K562 (cell line): ENCODE data around the gene NDUFA7. TPM values are rescaled to one million over a fixed set of nuclear protein-coding genes. Genes with fewer than 3 reads are reported as not detected.

Experiments
- ATF4 ChIP-seq: fragments of 450-650 bp; formaldehyde crosslinking; IDR thresholded peaks from 2 replicates; pipeline ENCODE4 v1.4.0; 2022; ENCODE audit warnings: mild to moderate bottlenecking, moderate library complexity
- ELF4 ChIP-seq: fragments of 450-650 bp; formaldehyde crosslinking; IDR thresholded peaks from 2 replicates; pipeline ENCODE4 v1.4.0; 2022; ENCODE audit warnings: missing genetic modification characterization
- HDAC1 ChIP-seq, 2 experiments: fragments of 450-650 bp; IDR thresholded peaks; 2 replicates each; pipeline ENCODE4 v1.6.1; 2016 to 2017; ENCODE audit warnings: inconsistent platforms in 1 of 2, mild to moderate bottlenecking in 1 of 2, moderate library complexity in 1 of 2
- HINFP ChIP-seq: fragments of 450-650 bp; conservative IDR thresholded peaks from 2 replicates; pipeline ENCODE4 v1.6.1; 2016; ENCODE audit warnings: missing genetic modification characterization, low read depth, mild to moderate bottlenecking, control low read depth, missing compliant biosample characterization
- KHSRP ChIP-seq: fragments of 450-650 bp; IDR thresholded peaks from 2 replicates; pipeline ENCODE4 v1.6.1; 2017
- MEF2A ChIP-seq: IDR thresholded peaks from 2 replicates; pipeline ENCODE4 v1.6.1; 2011; ENCODE audit warnings: low read depth, mild to moderate bottlenecking, low read length, moderate library complexity; ENCODE audit not compliant: control insufficient read depth
- POLR2G ChIP-seq: fragments of 200-400 bp; formaldehyde crosslinking; IDR thresholded peaks from 2 replicates; pipeline ENCODE4 v1.6.1; 2017; ENCODE audit warnings: low read depth, mild to moderate bottlenecking, antibody characterized with exemption, low read length, moderate library complexity
- PRDM10 ChIP-seq: fragments of 450-650 bp; IDR thresholded peaks from 2 replicates; pipeline ENCODE4 v1.6.1; 2018; ENCODE audit not compliant: partially characterized antibody
- TFAM ChIP-seq: fragments of 250-450 bp; sonication (Bioruptor Pico); conservative IDR thresholded peaks from 2 replicates; pipeline ENCODE4 v1.5.0; 2021; ENCODE audit warnings: mild to moderate bottlenecking, moderate library complexity
- U2AF2 ChIP-seq: fragments of 200-400 bp; formaldehyde crosslinking; optimal IDR thresholded peaks from 2 replicates; pipeline ENCODE3; 2017; ENCODE audit warnings: low read depth, mild to moderate bottlenecking, low read length
- YBX1 ChIP-seq: fragments of 450-650 bp; IDR thresholded peaks from 2 replicates; pipeline ENCODE4 v1.7.1; 2016; ENCODE audit warnings: mild to moderate bottlenecking
- ZNF174 ChIP-seq: fragments of 250-450 bp; sonication (Bioruptor Pico); IDR thresholded peaks from 2 replicates; pipeline ENCODE4 v1.4.0; 2020; ENCODE audit warnings: mild to moderate bottlenecking
- ZNF212 ChIP-seq: fragments of 450-650 bp; formaldehyde crosslinking; IDR thresholded peaks from 2 replicates; pipeline ENCODE4 v1.4.0; 2020; ENCODE audit warnings: mild to moderate bottlenecking
- ZNF384 ChIP-seq: IDR thresholded peaks from 2 replicates; pipeline ENCODE4 v1.6.1; 2012; ENCODE audit warnings: low read depth, low read length, improper control_type of control experiment
- polyA plus RNA-seq, 8 experiments: library from polyadenylated mRNA; depleted of rRNA in 4 of 8; stranded (reverse) in 5 of 8; unstranded in 3 of 8; fragments of >200 nt; fragmentation: Nextera tagmentation in 2 of 8; fragmentation: Illumina TruSeq in 1 of 8; extraction: Ambion mirVana in 2 of 8; extraction: Trizol in 1 of 8; gene quantifications; 2 replicates each; pipeline versions ENCODE4 v1.2.1 to v1.2.3, GENCODE V29; 2011 to 2014; ENCODE audit warnings: inconsistent platforms in 1 of 8, missing spikeins in 1 of 8
- total RNA-seq, 7 experiments: library from RNA; depleted of rRNA in 6 of 7; stranded (reverse); fragments of >200 nt in 6 of 7; fragmentation: Illumina TruSeq in 2 of 7; extraction: Trizol in 2 of 7; gene quantifications; 2 replicates each; pipeline versions ENCODE4 v1.2.1 to v1.2.3, GENCODE V29; 2011 to 2021; ENCODE audit warnings: low replicate concordance in 1 of 7

The NDUFA7 gene
- total and polyA plus RNA-seq, 9 of the 15 experiments (the other 6 are each of a cell fraction or from before 2014, with no cell fraction given): 70.8 to 348 (median 142) TPM

GRCh38 chr19:8352134-8352827, 31.1 kb upstream of the NDUFA7 start (continued):
- no peak for TF ChIP-seq MEF2A
- TF ChIP-seq ZNF384: peak; percentile 78
- no peak for TF ChIP-seq PRDM10
- 0 out of 2 replicates have a peak, but pooled peaks have one; percentile 50 for TF ChIP-seq ELF4 (CRISPR knock-in tag)
- TF ChIP-seq ATF4 (CRISPR knock-in tag): no peak
- TF ChIP-seq HINFP (tag): 0 out of 2 replicates have a peak, but pooled peaks have one; percentile 31
- TF ChIP-seq TFAM (CRISPR knock-in tag): no peak
- no peak for TF ChIP-seq KHSRP
- no peak for TF ChIP-seq POLR2G
- TF ChIP-seq HDAC1 (IDR thresholded peaks at IDR 0.05): 0 out of 4 replicates have a peak, but pooled peaks of 1 of the 2 experiments have one; percentile 45
- no peak for TF ChIP-seq ZNF212
- no peak for TF ChIP-seq U2AF2
- 0 out of 2 replicates have a peak, but pooled peaks have one; percentile 41 for TF ChIP-seq YBX1
- TF ChIP-seq ZNF174 (CRISPR knock-in tag): no peak
- TF ChIP-seq, all 486 proteins: peak for 20
